ENCODE data around the gene PLSCR1.

The PLSCR1 gene, protein sequence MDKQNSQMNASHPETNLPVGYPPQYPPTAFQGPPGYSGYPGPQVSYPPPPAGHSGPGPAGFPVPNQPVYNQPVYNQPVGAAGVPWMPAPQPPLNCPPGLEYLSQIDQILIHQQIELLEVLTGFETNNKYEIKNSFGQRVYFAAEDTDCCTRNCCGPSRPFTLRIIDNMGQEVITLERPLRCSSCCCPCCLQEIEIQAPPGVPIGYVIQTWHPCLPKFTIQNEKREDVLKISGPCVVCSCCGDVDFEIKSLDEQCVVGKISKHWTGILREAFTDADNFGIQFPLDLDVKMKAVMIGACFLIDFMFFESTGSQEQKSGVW

GRCh38 chr3:146544002-146544928 is at the start of gene PLSCR1:
TSS of gene PLSCR1 (minus strand) at chr3:146544607. CDS start at chr3:146536552, 8,055 bp downstream.
- peak; percentile 87 for DNase-seq

DNA sequence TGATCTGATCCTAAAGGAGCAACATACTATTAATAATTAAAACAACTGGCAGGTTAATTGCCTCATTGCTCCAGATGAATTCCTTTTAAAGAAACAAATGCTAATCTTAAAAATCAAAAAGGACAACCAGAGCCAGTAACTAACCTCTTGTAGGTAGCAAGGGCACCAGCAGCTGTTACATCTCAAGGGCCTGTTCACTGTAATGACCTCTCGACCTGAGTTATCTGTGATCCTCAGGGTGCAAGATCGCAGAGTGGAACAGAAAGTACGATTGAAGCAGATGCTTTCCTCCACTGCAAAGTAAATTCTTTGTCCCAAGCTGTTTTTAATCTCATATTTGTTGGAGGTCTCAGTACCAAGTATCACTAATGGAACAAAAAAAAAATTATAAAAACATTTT is 49.4 kb upstream of the PLSCR1 start:
- DNase-seq = no peak

- DNase-seq = no peak
Observed at GRCh38 chr3:146590521-146590920, 46.1 kb upstream of the PLSCR1 start.

GRCh38 chr3:146589899-146590508 is 45.6 kb upstream of the PLSCR1 start:
- DNase-seq = peak; percentile 3

GRCh38 chr3:146585156-146585555 is 40.7 kb upstream of the PLSCR1 start:
- no peak for DNase-seq

GRCh38 chr3:146581951-146582467 is 37.6 kb upstream of the PLSCR1 start:
- DNase-seq = no peak

DNA sequence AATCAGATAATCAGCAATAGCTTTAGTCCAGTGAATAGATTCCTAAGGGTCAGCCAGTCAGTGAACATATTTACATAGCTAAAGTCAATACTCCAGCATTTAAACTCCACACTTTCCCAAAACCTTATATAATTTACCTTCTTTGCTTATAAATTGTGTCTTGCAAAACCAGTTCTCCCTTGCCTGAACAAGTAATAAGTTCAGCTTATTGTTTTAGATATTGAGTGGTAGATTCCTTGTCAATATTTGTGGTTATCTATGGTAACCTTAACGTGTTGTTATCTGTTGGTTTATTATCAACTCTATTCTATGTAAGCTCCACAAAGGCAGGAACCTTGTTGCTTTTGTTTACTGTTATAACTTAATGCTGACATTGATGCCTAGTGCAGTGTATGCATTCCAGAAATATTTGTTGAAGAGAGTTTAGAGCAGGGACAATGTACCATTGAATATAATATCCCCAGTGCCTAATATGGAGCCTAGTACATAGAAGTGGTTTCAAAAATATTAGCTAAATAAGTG is 36.7 kb upstream of the PLSCR1 start:
- DNase-seq = no peak

- DNase-seq = peak; percentile 11
Observed at GRCh38 chr3:146577662-146578061, 33.3 kb upstream of the PLSCR1 start.

GRCh38 chr3:146575636-146576035 is 31.2 kb upstream of the PLSCR1 start:
- no peak for DNase-seq

- no peak for DNase-seq
Observed at GRCh38 chr3:146574173-146574572, 29.8 kb upstream of the PLSCR1 start.

- DNase-seq = no peak
Observed at GRCh38 chr3:146569314-146569713, 24.9 kb upstream of the PLSCR1 start.

DNA sequence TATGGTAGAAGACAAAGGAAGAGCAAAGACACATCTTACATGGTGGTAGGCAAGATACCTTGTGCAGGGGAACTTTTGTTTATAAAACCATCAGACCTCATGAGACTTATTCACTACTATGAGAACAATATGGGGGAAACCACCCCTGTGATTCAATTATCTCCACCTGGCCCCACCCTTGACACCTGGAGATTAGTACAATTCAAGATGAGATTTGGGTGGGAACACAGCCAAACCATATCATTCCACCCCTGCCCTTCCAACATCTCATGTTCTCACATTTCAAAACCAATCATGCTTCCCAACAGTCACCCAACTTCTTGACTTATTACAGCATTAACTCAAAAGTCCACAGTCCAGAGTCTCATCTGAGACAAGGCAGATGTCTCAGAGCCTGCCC is 21.7 kb upstream of the PLSCR1 start:
- DNase-seq = no peak

DNA sequence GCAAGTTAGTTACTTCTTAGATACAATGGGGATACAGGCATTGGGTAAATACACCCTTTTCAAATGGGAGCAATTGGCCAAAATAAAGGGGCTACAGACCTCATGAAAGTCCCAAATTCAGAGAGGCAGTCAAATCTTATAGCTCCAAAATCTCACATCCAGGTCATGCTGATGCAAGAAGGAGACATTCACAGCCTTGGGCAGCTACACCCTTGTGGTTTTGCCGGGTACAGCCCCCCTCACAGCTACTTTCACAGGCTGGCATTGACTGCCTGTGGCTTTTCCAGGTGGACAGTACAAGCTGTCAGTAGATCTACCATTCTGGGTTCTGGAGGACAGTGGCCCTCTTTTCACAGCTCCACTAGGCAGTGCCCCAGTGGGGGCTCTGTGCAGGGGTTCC is 17.5 kb upstream of the PLSCR1 start:
- no peak for DNase-seq

DNA sequence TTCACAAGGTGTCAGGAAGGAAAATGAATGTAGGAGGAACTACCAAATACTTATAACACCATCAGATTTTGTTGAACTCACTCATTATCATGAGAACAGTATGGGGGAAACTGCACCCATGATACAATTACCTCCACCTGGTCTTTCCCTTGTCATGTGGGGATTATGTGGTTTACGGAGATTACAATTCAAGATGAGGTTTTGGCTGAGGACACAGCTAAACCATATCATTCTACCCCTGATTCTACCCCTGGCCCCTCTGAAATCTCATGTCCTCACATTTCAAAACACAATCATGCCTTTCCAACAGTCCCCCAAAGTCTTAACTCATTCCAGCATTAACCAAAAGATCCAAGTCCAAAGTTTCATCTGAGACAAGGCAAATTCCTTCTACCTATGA is 17.1 kb upstream of the PLSCR1 start:
- DNase-seq = no peak

- no peak for DNase-seq
Observed at GRCh38 chr3:146560678-146561077, 16.3 kb upstream of the PLSCR1 start.

- DNase-seq = no peak
Observed at GRCh38 chr3:146559388-146559787, 15.0 kb upstream of the PLSCR1 start.

DNA sequence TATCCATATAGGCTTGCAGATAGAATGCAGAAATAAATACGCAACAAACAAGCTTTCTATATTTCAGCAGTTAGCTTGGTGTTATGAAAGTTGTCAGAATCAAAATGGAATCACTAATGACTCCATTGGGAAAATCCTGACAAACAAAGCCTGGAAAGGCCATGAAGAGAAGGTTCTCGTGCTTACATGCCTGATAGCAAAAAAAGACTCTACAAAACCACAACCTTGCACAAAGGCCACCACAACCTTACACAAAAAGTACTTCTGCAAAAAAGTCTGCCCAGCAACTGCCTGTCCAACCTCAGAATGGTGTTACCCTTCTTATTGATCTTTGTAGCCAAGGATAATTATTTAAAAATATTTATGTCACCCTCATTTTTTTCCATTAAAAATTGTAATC is 14.4 kb upstream of the PLSCR1 start:
- no peak for DNase-seq

DNA sequence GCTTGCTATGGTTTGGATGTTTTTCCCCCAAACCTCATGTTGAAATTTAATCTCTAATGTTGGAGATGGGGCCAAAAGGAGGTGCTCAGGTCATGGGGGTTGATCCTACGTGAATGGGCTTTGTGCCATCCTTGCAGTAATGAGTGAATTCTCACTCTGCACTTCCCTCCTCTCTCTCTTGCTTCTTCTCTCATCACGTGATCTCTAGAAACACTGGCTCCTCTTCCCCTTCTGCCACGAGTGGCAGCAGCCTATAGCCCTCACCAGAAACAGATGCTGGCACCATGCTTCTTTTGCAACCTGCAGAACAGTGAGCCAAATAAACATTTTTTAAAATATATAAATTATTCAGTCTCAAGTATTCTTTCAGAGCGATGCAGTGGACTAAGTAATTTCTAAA is 13.3 kb upstream of the PLSCR1 start:
- DNase-seq = no peak

DNA sequence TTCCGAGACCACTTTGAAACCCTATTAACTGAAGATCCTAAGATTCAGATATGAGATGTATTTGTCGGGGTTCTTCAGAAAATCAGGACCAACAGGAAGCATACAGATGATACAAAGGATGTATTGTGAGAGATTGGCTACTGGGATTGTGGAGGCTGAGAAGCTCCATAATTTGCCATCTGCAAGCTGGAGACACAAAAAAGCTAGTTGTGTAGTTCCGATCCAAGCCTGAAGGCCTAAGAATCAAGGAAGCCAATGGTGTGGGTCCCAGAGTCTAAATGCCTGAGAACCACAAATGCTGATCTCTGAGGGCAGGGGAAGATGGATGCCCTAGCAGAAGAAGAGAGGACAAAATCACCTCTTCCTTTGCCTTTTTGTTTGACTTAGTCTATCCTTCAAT is 10.9 kb upstream of the PLSCR1 start:
- DNase-seq = no peak

DNA sequence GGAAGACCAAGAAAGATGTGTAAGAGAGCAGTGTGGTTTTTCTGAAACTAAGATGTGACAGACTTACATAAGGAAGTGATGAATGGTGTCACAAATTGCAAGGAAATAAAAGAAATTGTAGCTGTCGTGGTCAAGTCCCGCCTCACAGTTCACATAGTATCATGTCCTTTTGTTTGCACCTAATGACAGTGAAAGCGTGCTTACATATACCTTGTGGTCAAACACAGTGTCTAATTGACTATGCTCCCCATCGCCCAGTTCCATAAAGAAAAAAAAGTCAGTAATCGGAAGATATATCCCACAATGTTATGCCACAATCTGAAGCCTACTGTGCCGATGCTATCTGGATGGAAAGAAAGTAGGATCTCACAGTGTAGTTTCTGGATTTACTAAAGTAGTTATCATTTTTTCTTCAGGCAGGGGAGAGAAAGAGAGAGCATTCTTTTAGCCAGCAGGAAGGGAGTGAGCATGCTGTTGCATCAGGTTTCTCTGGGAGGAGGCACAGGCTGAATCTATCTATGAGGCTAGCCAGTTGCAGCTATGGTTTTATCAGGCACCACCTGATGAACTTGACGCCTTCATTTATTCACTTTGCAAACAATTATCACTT is 9.8 kb upstream of the PLSCR1 start:
- no peak for DNase-seq

DNA sequence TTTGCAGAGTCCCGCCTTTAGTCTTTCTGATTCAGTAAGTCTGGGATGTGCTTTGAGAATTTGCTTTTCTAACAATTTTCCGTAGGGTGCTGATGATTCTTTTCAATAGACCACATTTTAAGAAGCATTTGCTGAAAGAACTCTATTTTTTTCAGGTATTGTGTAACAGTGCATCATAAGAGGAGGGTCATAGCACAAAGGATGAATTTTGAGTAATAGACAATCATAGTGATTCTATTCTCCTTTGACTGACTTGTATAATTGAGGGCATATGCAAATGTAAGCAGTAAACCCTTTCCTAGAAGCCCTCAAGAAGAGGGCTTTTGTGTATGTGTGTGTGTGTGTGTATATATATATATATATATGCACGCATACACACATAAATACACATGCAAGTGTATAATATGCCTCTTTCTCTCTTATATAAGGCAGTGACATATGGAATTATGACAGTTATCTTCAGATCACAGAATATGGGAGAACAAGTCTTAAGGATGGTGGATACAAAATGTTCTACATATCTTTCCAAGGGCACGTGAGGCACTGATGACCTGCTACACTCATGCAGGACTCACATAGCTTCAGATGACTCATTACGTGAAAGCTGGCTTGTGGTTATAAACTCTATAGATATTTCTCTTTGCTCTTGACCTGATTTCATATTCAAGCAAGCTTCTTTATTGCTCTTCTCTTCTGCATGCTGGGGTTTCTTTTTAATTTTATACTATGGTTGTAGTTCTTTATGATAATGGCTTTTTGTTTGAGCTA is 6.5 kb upstream of the PLSCR1 start:
- peak; percentile 20 for DNase-seq

- DNase-seq = no peak
Observed at GRCh38 chr3:146550070-146550615, 5.7 kb upstream of the PLSCR1 start.

Data from activated CD4-positive, alpha-beta T cell treated with anti-CD3 and anti-CD28 coated beads for 48 hours (primary cell).